HL-60 (cell line): Measurements from ENCODE around the gene CAPN8.

Source experiments
- DNase-seq, 2 experiments: peaks; one replicate each; pipeline ENCODE4 v3.0.0-alpha.2; 2010 to 2020; ENCODE audit warnings: low read depth in 1 of 2, low spot score in 1 of 2
- H3K27ac ChIP-seq: fragments of 250-450 bp; sonication (Bioruptor Pico); replicated peaks from 2 replicates; pipeline ENCODE4 v1.5.1; 2020; ENCODE audit warnings: mild to moderate bottlenecking, moderate library complexity
- H3K27me3 ChIP-seq: fragments of 250-450 bp; sonication (Bioruptor Pico); 2 replicates; pipeline ENCODE4 v1.5.1; 2021; ENCODE audit warnings: mild to moderate bottlenecking, moderate library complexity; ENCODE audit not compliant: insufficient read depth, poor library complexity, severe bottlenecking
- H3K4me3 ChIP-seq: replicated peaks from 2 replicates; pipeline ENCODE4 v1.5.1; 2011; ENCODE audit warnings: mild to moderate bottlenecking, control low read depth, low read length; ENCODE audit not compliant: insufficient read depth
- CTCF ChIP-seq: IDR thresholded peaks from one replicate; pipeline ENCODE4 v1.5.1; 2011; ENCODE audit warnings: low read length, control low read depth, inconsistent platforms; ENCODE audit not compliant: insufficient read depth
- GABPA ChIP-seq: IDR thresholded peaks from 2 replicates; pipeline ENCODE4 v1.6.1; 2012; ENCODE audit warnings: low read depth
- POLR2AphosphoS5 ChIP-seq: IDR thresholded peaks from 2 replicates; pipeline ENCODE4 v1.6.1; 2012; ENCODE audit warnings: low read depth
- REST ChIP-seq: IDR thresholded peaks from 2 replicates; pipeline ENCODE4 v1.6.1; 2012; ENCODE audit warnings: low read depth; ENCODE audit not compliant: insufficient replicate concordance
- SPI1 ChIP-seq: IDR thresholded peaks from 2 replicates; pipeline ENCODE4 v1.6.1; 2012; ENCODE audit warnings: low read depth, mild to moderate bottlenecking, borderline replicate concordance

Gene CAPN8

GRCh38 chr1:223642237-223642636 lies 23.3 kb downstream of the CAPN8 start:
- Histone ChIP-seq H3K4me3 (no peak overlapping the region), H3K27ac (no peak overlapping the region), H3K27me3 (no peaks in the 10 kb centered on the region)
- TF ChIP-seq GABPA, result no peak
- no peak for TF ChIP-seq REST
- no peak for TF ChIP-seq CTCF
- no peak for TF ChIP-seq POLR2AphosphoS5
- no peak for TF ChIP-seq SPI1
- no peak for DNase-seq

- no peak for DNase-seq
- H3K27me3 ChIP-seq, result no peaks in the 10 kb centered on the region
- TF ChIP-seq CTCF (no peak), SPI1 (no peak), POLR2AphosphoS5 (no peak), GABPA (no peak), REST (no peak)
- H3K4me3 ChIP-seq, result no peak overlapping the region
- H3K27ac ChIP-seq, result no peak overlapping the region
Measured at GRCh38 chr1:223641523-223642039, 23.9 kb downstream of the CAPN8 start.

- DNase-seq, result peak in 1 of 2 experiments; percentile 29
- Histone ChIP-seq H3K27ac (no peak overlapping the region), H3K4me3 (no peak overlapping the region), H3K27me3 (no peaks in the 10 kb centered on the region)
- TF ChIP-seq SPI1 (no peak), REST (no peak), GABPA (no peak), POLR2AphosphoS5 (no peak), CTCF (no peak)
Measured at GRCh38 chr1:223639331-223639749, 26.2 kb downstream of the CAPN8 start.
